HG02973 (cell line): ENCODE results near the gene TAAR6.
"Not testable (repeated sequence)": the region's sequence is repeated elsewhere in the genome, so short reads cannot be mapped to it uniquely, and the experiment has no call there.

ENCODE experiments used
- ATAC-seq: cut with Tn5 transposase; IDR thresholded peaks from one replicate; pipeline ENCODE4 v1.9.1; 2021; ENCODE audit warnings: moderate library complexity; ENCODE audit not compliant: unreplicated experiment

TAAR6 gene, protein sequence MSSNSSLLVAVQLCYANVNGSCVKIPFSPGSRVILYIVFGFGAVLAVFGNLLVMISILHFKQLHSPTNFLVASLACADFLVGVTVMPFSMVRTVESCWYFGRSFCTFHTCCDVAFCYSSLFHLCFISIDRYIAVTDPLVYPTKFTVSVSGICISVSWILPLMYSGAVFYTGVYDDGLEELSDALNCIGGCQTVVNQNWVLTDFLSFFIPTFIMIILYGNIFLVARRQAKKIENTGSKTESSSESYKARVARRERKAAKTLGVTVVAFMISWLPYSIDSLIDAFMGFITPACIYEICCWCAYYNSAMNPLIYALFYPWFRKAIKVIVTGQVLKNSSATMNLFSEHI

DNA sequence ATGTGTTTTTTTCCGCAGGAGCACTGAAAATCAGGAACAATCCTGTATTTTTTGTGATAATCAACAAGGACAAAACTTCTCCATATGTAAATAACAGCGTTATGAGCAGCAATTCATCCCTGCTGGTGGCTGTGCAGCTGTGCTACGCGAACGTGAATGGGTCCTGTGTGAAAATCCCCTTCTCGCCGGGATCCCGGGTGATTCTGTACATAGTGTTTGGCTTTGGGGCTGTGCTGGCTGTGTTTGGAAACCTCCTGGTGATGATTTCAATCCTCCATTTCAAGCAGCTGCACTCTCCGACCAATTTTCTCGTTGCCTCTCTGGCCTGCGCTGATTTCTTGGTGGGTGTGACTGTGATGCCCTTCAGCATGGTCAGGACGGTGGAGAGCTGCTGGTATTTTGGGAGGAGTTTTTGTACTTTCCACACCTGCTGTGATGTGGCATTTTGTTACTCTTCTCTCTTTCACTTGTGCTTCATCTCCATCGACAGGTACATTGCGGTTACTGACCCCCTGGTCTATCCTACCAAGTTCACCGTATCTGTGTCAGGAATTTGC is at the start of gene TAAR6:
Gene TAAR6 (plus strand): TSS at position 102 of the 557 bp plus-strand sequence. CDS start 0 bp downstream, at position 102.
- no peak for ATAC-seq

GRCh38 chr6:132520953-132521352 is 49.2 kb upstream of the TAAR6 start:
- no peak for ATAC-seq

- no peak for ATAC-seq
These were observed 45.5 kb upstream of the TAAR6 start for GRCh38 chr6:132524646-132525045.

DNA sequence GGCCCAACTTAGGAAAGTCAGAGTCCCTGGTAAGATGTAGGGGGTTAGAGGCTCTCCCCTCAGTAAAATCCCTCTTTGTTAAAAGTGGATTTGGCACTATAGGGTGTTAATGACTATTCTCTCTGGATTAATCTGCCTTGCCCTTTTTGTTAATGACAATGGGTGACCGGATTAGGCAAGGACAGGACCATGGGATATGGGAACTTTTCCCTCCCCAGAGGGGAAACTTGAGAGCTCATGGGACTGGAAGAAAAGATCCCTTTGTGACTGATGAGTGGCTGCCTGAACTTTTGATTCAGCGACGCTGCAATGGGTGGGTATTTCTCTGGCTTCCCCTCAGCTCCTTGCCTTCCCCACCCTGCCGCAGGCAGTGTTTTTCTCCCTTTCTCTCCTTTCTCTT is 44.3 kb upstream of the TAAR6 start:
- no peak for ATAC-seq

DNA sequence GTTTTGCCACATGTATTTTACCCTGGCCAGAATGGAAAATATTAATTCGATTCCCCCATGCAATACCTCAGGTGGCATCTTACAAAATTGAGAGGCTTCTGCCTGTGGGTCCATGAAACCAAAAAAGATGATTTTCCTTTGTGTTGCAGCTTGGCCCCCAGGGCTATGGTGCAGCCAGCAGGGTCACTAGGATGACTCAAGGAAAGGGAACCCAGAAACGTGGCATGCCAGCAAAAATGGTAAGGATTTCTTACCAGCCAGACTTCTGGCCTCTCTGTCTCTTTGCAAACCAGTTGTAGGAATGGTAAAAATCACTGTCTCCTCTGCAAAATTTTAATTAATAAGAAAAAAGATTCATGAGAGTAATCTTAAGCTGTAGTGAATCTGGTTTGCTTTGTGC is 43.7 kb upstream of the TAAR6 start:
- no peak for ATAC-seq

- no peak for ATAC-seq
These were observed 42.3 kb upstream of the TAAR6 start for GRCh38 chr6:132527791-132528190.

- ATAC-seq: peak; percentile 87
These were observed 39.7 kb upstream of the TAAR6 start for GRCh38 chr6:132530293-132530974.

GRCh38 chr6:132534546-132534945 is 35.6 kb upstream of the TAAR6 start:
- ATAC-seq: not testable (repeated sequence)

- no peak for ATAC-seq
These were observed 33.0 kb upstream of the TAAR6 start for GRCh38 chr6:132537145-132537544.

DNA sequence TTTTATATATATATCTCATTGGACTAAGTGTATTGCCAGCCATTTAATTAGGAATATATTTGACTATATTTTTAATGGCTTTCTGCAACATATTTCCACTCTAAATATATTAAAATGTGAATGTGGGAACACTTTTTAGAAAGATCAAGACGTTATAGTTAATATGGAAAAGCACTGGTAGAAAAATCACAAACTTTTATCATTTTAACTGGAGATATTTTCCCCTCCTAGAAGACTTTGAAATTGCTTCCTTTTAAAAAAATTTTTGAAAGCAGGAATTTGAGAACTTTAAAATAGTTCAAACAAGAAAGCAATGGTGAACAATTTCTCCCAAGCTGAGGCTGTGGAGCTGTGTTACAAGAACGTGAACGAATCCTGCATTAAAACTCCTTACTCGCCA is 32.1 kb upstream of the TAAR6 start, which contains the start of gene TAAR9:
Gene TAAR9 (plus strand): TSS at position 301 of the 400 bp plus-strand sequence. CDS start 13 bp downstream, at position 314.
- no peak for ATAC-seq

GRCh38 chr6:132544826-132545225 is 25.3 kb upstream of the TAAR6 start:
- ATAC-seq: no peak

DNA sequence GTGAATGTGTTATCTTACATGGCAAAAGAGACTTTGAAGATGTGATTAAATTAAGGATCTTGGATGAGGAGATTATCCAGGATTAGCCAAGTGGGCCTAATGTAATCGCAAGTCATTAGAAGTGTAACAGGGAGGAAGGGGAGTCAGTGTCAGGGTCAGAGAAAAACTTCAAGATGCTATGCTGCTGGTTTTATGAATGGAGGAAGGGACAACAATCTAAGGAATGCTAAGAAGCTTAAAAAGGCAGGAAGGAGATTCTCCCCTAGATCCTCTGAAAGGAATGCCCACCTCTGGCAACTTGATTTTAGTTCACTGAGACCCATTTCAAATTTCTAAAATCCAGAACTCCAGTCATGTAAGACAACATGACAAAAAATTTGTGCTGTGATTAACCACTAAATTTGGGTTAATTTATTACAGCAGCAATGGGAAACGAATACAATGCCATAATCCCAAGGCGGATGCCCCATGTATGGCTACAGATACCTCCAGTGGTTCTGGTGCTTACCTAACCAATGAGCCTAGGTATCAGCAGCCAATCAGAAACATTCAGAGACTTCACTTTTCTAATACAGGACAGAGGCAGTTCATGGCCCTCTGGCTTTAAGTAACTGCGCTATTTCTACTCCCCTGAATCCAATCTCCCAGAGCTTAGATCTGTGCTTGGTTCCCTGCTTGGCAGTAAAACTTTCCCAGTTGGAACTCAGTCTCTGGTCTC is 21.2 kb upstream of the TAAR6 start:
- ATAC-seq: no peak

GRCh38 chr6:132551214-132551613 is 18.9 kb upstream of the TAAR6 start:
- ATAC-seq: no peak

- ATAC-seq: no peak
These were observed 17.8 kb upstream of the TAAR6 start, which contains the start of gene TAAR8 for GRCh38 chr6:132552372-132552771. Gene TAAR8, plus strand, starts transcription at chr6:132552672. Its CDS starts 21 bp downstream, at chr6:132552693.

GRCh38 chr6:132560087-132560486 is 10.0 kb upstream of the TAAR6 start:
- ATAC-seq: not testable (repeated sequence)

GRCh38 chr6:132566404-132566803 is 3.7 kb upstream of the TAAR6 start:
- no peak for ATAC-seq

- no peak for ATAC-seq
These were observed 2.6 kb upstream of the TAAR6 start for GRCh38 chr6:132567566-132567965.

GRCh38 chr6:132568611-132569010 is 1.5 kb upstream of the TAAR6 start:
- ATAC-seq: no peak

GRCh38 chr6:132569170-132569569 is 952 bp upstream of the TAAR6 start:
- ATAC-seq: no peak

- ATAC-seq: no peak
These were observed 1.7 kb downstream of the TAAR6 start for GRCh38 chr6:132571774-132572173.

- no peak for ATAC-seq
These were observed 14.6 kb downstream of the TAAR6 start for GRCh38 chr6:132584698-132585097.
